Activated T-cell treated with anti-CD3 and anti-CD28 coated beads, Interleukin-2, amount 50 U/mL, for 1 hour (primary cell): ENCODE measurements around the gene NOPCHAP1.
"Not testable (repeated sequence)": the region's sequence is repeated elsewhere in the genome, so short reads cannot be mapped to it uniquely, and the experiment has no call there.

Experiments
- DNase-seq: peaks from one replicate; pipeline ENCODE4 v3.0.0-alpha.2; 2020

NOPCHAP1 gene

DNA sequence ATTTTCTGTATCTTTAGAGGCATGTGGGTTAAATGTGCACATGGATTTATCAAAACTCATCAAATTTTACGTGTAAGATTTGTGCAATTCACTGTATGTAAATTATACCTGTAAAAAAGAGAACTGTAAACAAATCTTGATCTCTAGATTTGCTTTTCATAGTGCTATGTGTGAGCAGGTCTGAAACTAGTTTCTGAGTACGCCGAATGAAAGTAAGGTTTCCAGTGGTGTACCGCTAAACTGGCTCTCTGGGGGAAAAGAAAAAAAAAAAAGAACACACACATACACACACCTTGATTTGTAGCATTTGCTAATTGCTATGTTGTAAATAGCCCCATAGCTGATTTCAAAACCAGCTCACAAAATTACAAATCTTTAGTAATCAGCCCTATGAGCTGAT lies 19.4 kb upstream of the NOPCHAP1 start:
- DNase-seq, result no peak

DNA sequence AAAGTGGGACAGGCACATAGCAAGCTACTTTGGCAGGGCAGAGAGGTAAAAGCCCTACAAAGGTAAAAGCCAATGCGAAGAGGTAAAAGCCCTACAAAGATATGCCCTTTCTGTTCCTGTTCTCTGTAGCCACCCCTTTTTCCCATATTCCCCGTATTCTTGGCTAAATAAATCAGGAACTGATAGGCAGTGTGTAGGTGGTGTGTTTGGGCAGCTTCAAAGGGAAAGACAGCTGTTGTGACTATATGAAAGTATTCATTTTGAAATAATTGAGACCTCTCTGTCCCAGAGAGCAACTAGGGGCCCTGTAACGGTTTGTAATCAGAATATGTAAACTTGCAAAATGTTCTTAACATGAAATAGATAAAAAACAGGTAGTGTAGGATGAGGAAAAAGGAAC lies 16.8 kb upstream of the NOPCHAP1 start:
- DNase-seq, result no peak

DNA sequence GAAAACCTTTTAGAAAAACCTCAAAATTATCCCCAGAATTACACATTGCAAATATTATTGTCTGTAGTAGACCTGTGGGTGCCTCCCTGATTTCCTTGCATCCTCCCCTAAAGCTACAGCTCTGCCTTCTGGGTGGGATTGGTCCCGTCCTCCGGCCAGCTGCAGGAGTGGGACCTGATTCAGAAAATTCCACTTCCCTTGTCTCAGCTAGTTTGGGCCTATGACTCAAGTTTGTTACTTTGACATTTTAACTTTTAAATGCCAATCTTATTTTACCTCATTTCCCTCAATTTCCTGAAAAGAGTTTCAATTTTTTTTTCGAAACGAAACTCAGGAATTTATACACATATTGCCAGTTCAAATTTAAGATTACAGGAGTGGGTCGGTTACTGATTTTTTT lies 14.8 kb upstream of the NOPCHAP1 start:
- DNase-seq, result no peak

DNA sequence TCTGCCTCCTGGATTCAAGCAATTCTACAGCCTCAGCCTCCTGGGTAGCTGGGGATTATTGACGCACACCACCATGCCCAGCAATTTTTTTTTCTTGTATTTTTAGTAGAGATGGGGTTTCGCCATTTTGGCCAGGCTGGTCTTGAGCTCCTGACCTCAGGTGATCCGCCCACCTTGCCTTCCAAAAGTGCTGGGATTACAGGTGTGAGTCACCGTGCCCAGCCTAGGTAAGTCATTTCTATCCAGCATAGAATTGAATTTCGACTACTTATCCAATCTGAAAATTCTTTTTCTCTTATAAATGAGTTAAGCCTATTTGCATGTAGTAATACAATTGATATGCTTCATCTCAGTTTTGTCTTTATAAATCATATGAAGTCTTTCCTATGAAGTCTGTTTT lies 12.9 kb upstream of the NOPCHAP1 start:
- DNase-seq, result no peak

DNA sequence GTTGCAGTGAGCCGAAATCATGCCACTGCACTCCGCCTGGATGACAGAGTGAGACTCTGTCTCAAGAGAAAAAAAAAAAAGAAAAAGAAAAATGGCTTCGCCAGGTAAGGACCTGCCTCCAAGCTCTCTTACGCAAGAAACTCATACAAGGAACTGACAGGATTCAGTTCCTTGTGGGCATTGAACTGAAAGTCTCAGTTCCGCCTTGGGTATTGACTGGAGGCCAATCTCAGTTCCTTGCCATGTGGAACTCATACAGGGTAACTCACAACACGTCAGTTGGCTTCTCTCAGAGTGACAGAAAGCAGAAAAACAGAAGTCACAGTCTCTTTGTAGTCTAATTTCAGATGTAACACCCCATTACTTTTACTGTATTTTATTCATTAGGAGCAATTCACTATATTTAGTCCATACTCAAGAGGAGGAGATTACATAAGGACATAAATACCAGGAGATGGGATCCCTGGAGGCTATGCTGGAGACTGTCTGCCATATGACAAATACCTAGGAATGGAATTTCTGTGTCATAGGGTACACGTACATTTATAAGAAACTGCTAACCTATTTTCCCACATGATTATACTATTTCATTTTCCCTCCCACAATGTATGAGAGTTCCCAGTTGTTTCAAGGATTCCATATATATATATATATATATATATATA lies 11.4 kb upstream of the NOPCHAP1 start:
- no peak for DNase-seq

DNA sequence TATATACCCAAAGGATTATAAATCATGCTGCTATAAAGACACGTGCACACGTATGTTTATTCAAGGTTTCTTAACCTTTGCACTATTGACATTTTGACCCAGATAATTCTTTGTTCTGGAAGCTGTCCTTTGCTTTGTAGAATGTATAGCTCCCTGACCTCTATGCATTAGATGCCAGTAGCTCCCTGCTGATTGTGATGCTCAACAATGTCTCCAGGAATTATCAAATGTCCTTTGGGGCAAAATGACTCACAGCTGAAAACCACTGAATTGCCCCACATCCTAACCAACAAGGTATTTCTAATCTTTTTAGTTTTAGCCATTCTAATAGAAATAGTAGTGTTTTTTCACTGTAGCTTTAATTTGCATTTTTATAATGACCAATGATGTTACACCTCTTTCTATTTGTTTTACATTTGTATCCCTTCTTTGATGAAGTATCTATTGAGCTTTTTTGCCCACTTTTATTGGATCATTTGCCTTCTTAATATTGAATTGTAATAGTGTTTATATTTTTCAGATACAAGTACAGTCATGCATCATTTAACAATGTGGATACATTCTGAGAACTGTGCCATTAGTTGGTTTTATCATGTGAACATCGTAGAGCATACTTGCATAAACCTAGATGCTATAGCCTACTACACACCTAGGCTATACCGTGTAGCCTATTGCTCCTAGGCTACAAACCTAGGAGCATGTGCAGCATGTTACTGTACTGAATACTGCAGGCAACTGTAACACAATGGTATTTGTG lies 10.4 kb upstream of the NOPCHAP1 start:
- DNase-seq, result no peak

DNA sequence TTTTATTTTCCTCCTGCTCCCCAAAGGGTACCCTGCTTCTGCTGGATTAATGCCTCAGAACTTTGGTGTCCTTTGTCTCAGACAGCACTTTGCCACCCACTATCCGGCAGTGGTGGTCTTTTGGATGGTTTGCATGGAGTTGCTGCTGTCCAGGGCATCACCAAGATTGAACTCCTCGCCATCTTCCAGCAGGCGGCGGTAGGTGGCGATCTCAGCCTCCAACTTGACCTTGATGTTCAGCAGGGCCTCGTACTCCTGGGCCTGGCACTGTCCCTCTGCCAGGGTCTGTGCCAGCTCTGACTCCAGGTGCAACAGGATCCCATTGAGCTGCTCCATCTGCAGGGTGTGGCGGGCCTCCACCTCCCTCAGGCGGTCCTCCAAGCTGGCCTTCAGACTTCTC lies 9.4 kb upstream of the NOPCHAP1 start:
- DNase-seq, result no peak

DNA sequence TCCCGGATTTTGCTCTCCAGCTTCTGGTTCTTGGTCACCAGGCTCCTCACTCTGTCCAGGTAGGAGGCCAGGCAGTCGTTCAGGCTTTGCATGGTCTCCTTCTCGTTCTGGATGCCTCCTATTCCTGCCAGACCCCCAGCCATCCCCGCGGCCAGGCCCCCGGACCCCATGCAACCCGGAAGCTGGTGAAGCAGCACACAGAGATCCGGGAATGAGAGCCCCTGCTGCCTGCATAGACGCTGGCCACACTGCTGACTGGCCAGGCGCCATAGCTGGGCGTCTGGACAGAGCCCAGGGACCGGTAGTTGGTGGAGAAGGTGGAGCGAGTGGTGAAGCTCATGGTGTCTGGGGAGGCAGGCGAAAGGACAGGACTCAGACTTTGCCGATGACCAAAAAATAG lies 8.4 kb upstream of the NOPCHAP1 start:
- DNase-seq, result not testable (repeated sequence)

DNA sequence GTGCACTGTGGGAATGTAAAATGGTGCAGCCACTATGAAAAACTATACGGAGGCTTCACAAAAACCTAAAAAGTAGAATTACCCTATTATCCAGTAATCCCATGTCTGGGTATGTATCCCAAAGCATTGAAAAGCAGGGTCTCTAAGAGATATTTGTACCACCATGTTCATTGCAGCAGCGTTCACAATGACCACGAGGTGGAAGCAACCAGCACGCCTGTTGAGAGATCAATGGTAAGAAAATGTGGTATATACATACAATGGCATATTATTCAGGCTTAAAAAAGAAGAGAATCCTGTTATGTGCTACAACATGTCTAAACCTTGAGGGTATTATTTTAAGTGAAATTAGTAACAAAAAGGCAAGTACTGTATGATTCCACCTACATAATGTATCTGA lies 910 bp upstream of the NOPCHAP1 start:
- DNase-seq, result no peak

DNA sequence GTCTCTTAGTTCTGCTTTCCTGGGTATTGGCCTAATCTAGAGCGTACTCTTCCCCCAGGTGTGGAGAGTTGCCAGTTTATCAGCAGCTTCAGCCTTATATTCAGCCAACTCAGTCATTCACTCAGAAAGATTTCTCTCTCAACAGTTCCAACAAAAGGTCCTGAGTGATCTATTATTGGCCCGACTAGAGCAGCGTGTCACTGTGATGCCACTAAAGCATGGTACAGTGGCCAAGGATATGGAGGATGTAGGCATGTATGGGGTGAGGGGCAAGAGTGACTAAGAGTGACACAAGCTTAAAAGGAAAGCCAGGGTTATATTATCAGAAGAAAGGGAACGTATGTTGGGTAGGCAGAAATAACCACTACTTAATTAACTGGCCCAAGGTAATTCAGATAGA lies 4.8 kb downstream of the NOPCHAP1 start:
- DNase-seq, result no peak

DNA sequence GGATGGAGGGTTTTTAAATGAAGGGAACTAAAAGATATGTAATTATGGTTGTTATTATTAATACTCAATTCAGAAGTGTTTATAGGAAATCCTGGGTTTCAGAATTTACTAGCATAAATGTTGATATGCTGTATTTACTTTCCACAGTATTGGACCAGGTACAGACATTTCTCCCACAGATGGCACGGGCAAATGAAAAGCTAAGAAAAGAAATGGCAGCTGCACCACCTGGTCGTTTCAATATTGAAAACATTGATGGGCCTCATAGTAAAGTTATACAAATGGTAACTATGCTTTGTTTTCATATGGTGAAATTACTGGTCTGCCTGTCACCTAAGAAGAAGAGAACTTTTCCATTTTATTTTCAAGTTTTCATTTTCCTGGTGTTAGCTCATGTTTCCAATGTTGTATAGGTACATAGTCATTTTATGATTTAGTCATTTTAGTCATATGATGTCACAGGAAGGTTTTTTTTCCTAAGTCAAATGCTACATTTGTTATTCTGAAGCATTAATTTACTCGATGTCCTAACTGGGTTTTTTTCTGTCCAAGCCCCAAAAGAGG lies 5.5 kb downstream of the NOPCHAP1 start:
- no peak for DNase-seq

DNA sequence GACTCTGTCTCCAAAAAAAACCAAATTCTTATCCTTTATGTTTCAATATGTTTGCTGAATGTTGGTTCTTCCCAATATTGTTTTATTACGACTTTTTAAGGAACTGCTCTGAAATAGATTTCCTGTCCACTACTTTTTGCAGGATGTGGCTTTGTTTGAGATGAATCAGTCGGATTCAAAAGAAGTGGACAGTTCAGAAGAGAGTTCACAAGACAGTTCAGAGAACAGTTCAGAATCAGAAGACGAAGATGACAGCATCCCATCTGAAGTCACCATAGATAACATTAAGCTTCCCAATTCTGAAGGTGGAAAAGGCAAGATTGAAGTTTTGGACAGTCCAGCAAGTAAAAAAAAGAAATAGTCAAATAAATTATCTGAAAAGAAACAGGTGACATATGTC lies 8.2 kb downstream of the NOPCHAP1 start:
- no peak for DNase-seq

DNA sequence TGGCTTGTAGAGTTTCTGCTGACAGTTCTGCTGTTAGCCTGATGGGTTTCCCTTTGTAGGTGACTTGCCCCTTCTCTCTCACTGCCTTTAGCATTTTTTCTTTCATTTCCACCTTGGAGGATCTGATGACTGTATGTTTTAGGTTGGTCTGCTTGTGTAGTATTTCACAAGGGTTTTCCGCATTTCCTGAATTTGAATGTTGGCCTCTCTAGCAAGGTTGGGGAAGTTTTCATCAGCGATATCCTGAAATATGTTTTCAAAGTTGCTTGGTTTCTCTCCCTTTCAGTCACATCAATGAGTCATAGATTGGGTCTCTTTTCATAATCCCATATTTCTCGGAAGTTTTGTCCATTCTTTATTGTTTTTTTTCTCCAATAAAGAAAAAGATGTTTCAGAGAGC lies 11.4 kb downstream of the NOPCHAP1 start:
- DNase-seq, result no peak

DNA sequence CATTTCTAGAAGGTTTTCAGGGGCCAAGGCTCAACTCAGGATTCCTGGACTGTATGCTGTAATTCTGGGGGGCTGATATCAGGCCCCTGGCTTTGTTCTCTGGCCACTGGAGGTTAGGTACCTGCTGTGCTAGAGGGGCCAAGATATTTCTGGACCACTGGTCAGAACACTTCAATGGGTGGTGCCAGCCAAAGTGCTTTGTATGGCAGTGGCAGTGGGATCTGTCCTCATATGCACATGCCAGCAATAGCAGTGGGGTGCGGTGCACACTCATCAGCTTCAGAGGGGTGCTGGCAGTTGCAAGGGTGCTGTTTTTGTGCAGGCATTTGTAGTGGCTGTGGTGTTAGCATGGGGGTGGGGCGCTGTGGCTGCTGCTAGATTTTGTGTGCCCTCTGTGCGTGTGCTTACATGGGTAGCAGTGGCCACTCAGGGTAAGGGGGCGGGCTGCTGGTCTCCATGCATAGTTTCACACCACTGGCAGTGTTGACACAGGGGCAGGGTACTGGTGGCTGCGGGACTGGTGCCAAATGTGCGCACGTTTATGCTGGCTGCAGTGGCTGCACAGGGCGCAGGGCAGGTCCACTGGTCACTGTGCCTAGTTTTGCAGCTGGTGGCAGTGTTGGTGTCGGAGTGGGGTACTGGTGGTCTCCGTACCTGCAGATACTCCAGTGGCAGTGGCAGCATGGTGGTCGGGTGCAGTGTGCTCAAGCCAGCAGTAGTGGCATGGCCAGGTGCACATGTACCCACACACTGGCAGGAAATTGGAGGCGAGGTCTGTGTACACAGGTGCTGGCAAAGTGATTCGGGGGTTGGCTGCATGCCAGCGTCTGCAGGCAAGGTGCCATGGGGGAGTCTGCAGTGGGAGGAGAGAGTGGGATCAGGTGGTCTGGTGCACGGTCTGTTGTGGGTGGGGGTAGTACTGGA lies 12.6 kb downstream of the NOPCHAP1 start:
- no peak for DNase-seq

DNA sequence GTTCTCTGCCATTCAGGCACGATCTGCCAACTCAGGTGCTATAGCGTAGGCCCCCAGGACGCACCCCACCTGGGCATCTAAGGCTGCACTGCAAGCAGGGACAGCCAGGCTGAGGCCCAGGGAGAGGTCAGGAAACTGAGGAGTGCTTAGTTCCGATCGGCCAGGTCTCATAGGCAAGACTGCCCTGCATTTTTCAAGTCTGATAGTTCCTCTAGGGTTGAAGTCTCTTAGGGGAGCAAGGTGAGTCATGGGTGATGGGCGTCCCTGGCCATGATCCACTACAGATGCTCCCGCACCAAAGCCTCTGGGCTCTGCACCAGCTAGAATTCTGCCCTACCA lies 13.2 kb downstream of the NOPCHAP1 start:
- DNase-seq, result no peak

DNA sequence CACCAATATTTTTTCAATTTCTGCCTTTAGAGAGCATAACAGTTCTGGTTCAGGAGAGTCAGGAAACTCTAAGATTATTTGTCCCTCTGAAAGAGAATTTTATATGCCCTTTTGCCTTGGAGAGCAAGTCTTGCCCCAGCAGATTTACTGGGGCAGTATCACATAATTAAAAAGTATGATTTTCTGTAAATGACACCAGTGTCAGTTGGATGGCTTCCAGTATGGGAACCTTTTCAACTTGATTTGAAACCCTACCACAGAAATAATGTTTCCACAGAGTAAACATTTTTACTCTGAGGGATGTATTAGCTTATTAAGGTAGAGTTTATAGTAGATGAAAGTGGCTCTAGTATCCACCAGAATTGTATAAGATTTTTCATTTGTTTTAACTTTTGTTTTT lies 15.4 kb downstream of the NOPCHAP1 start:
- no peak for DNase-seq

DNA sequence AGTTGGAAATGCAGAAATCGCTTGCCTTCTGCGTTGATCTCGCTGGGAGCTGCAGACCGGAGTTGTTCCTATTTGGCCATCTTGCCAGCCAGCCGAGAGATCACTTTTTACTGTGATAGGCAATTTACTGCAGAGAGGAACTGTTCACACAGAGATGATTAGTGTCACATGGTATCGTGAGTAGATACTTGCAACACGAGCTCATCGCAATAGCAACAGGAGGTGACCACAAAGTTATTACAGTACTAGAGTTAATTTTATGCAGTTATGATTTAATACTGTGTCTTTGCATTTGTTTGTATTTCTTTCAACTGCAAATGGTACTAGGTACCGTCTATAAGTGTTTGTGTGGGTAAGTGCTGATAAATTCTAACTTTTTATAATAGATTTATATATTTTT lies 27.8 kb downstream of the NOPCHAP1 start:
- no peak for DNase-seq

DNA sequence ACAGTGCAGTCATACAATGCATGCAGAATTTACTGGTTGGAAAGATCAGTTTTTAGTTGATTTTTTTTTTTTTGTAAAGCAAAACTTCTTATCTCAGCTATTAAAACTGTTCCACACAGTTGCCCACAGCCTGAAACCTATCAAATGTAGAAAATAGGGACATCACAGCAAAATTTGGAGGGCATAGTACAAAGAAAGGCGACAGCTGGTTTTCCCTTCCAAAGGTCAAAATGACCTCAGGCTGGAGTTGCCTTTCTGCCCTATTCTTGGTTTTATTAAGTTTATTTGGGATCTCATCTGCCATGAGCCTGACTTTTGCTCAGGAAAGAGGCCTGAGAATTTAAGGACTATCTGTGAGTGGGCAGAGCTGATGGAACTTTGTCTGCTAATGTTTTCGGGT lies 28.5 kb downstream of the NOPCHAP1 start:
- DNase-seq, result no peak

DNA sequence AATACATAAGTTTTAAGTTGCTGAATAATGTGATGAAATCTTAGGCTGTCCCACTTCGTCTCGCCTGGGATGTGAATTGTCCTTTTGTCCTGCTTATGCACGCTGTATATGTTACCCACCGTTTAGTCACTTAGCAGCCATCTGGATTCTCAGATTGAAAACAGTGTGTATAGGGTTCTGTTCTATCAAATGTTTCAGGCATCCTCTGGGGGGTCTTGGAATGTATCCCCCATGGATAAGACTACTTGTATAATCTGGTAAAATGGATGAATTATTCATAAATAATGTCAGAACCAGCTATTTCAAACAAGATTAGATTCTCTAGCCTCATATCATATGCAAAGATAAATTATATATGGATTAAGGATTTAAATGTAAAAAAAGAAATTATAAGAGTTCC lies 29.4 kb downstream of the NOPCHAP1 start:
- no peak for DNase-seq

DNA sequence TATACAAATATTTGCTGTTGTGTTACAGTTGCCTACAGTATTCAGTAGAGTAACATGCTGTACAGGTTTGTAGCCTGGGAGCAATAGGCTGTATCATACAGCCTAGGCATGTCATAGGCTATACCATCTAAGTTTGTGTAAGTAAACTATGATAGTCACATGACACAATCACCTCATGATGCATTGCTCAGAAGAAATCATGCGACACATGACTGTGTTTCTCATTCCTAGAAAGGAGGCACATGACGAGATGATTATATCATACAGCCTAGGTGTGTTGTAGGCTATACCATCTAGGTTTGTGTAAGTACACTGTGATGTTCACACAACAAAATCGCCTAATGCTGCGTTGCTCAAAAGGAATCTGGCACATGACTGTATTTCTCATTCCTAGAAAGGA lies 31.9 kb downstream of the NOPCHAP1 start:
- DNase-seq, result no peak

DNA sequence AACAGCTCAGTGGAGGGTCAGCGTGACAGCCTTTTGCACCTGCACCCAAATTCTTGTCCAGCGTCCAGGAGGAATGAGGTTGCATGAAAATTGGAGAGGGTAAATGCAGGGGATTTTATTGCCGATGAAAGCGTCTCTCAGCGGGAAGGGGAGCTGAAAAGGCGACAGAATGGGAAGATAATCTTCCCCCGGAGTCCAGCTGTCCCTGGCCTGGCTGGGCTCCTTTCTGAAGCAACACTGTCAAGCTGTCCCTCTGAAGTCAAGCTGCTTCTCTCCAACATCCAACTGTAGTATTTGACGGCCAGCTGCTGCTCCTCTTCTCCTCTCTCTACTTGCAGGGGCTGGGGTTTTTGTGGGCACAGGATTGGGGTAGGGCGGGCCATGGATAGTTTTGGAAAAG lies 32.7 kb downstream of the NOPCHAP1 start:
- DNase-seq, result no peak

DNA sequence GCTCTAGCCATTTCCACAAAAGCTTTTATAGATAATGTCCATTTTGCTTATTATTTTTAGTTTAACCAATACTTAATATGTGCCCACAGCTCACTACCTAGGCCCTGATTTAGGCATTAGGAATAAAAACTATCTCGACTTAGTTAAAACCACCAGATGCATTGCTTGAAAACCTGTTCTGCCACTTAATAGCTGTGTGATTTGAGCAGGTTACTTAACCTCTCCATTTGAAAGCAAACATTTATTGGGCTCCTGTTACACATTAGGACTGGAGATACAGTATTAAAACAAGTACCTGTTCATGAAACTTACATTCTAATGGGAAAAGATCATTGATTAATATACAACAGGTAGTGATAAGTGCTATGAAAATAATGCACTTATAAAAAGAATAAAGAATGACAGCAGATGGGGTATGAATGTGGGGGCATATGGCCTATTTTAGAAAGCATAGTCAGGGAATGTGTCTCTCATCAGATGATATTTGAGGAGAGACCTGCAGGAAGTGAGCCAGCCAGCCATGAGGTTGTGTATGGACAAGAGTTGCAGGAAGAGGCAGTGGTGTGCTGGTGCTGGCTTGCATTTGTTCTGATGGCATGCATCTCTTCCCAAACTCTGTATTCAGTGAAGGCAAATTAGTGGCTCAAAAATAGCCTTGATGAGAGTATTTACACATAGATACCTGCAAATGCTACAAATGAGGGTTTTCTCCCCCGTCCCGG lies 34.3 kb downstream of the NOPCHAP1 start:
- DNase-seq, result no peak

DNA sequence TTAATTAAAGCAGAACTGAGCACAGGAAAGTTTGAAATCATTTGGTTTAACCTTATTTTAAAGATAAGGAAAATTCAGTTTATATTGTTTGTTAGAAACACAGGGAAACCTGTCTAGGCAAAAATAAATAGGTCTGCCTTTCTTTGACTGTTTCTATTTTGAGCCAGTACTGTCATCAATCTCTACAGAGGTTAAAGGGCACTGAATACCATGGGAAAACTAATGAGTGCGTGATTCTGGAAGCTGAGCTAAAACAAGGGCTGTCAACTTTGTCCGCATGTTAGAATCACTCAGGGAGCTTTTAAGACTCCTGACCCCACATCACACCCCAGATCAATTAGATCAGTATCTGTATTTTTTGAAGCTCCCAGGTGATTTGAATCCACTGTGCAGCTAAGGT lies 38.8 kb downstream of the NOPCHAP1 start:
- no peak for DNase-seq
